HEK293T (cell line): ENCODE results near the gene SKIL.

Experiments used
- BHLHE40 ChIP-seq: fragments of 450-650 bp; IDR thresholded peaks from 2 replicates; pipeline ENCODE4 v1.6.1; 2016; ENCODE audit warnings: mild to moderate bottlenecking, moderate library complexity, borderline replicate concordance
- NFRKB ChIP-seq: fragments of 450-650 bp; IDR thresholded peaks from 2 replicates; pipeline ENCODE4 v1.6.1; 2016; ENCODE audit warnings: mild to moderate bottlenecking, moderate library complexity

- TF ChIP-seq BHLHE40 (no peak), NFRKB (no peak)
These were observed 32.6 kb upstream of the SKIL start for GRCh38 chr3:170324962-170325361.
